WTC11 (cell line): ENCODE data around the gene EHF.

ENCODE experiments used
- ATF2 ChIP-seq: sonication (generic); formaldehyde crosslinking; IDR thresholded peaks from 2 replicates; pipeline ENCODE4 v1.8.1; 2022; ENCODE audit warnings: low read depth, missing genetic modification reagents, borderline replicate concordance
- CTCF ChIP-seq: fragments of 200-600 bp; IDR thresholded peaks from 2 replicates; pipeline ENCODE4 v1.8.0; 2022; ENCODE audit warnings: antibody characterized with exemption
- E2F1 ChIP-seq: sonication (generic); formaldehyde crosslinking; IDR thresholded peaks from 2 replicates; pipeline ENCODE4 v1.8.0; 2022; ENCODE audit warnings: mild to moderate bottlenecking, missing genetic modification reagents
- FOXK1 ChIP-seq: sonication (generic); formaldehyde crosslinking; IDR thresholded peaks from 2 replicates; pipeline ENCODE4 v1.8.0; 2022; ENCODE audit warnings: mild to moderate bottlenecking, moderate library complexity, missing genetic modification reagents
- FOXP1 ChIP-seq: sonication (generic); formaldehyde crosslinking; IDR thresholded peaks from 2 replicates; pipeline ENCODE4 v1.8.0; 2022; ENCODE audit warnings: missing genetic modification reagents, mild to moderate bottlenecking, moderate library complexity, borderline replicate concordance
- TEAD4 ChIP-seq: sonication (generic); formaldehyde crosslinking; IDR thresholded peaks from 2 replicates; pipeline ENCODE4 v1.8.0; 2022; ENCODE audit warnings: mild to moderate bottlenecking, missing genetic modification reagents

- TF ChIP-seq CTCF (no peak), E2F1 (CRISPR knock-in tag) (no peak), FOXP1 (CRISPR knock-in tag) (no peak), FOXK1 (CRISPR knock-in tag) (no peak), ATF2 (CRISPR knock-in tag) (no peak), TEAD4 (CRISPR knock-in tag) (no peak)
Observed at GRCh38 chr11:34656062-34656720, 35.3 kb downstream of the EHF start.
